Transverse colon (tissue), 4 donors: Measurements from ENCODE around the gene HOXA10. TPM values are rescaled to one million over a fixed set of nuclear protein-coding genes. Genes with fewer than 3 reads are reported as not detected.
A peak's percentile ranks its signal among the peaks of the same experiment; 100 is the strongest.

ENCODE experiments used
- DNase-seq: peaks from one replicate; pipeline ENCODE4 v3.0.0-alpha.2; 2019
- H3K27ac ChIP-seq, 4 donors: fragments of 200-600 bp; sonication (generic); 2 replicates each; pipeline ENCODE4 v1.5.1; 2016 to 2018; ENCODE audit warnings: inconsistent platforms in 4 of 4
- H3K27me3 ChIP-seq: fragments of 200-600 bp; sonication (generic); 2 replicates; pipeline ENCODE4 v1.5.1; 2017; ENCODE audit warnings: inconsistent platforms
- H3K36me3 ChIP-seq, 4 donors: fragments of 200-600 bp; sonication (generic); 2 replicates each; pipeline ENCODE4 v1.5.1; 2017 to 2019; ENCODE audit warnings: inconsistent platforms in 4 of 4
- H3K4me1 ChIP-seq, 4 donors: fragments of 200-600 bp; sonication (generic); 2 replicates each; pipeline ENCODE4 v1.5.1; 2017 to 2020; ENCODE audit warnings: inconsistent platforms in 4 of 4
- H3K4me3 ChIP-seq, 4 donors: fragments of 200-600 bp; sonication (generic); 1 replicate in 1 of 4; 2 replicates in 3 of 4; pipeline versions ENCODE4 v1.5.1 to v1.6.1; 2017 to 2019; ENCODE audit warnings: inconsistent platforms in 4 of 4
- H3K9me3 ChIP-seq, 2 donors: fragments of 200-600 bp; sonication (generic); 2 replicates each; pipeline ENCODE4 v1.5.1; 2017 to 2019; ENCODE audit warnings: inconsistent platforms in 2 of 2
- EP300 ChIP-seq: sonication (generic); formaldehyde crosslinking; IDR thresholded peaks from one replicate; pipeline ENCODE4 v1.6.1; 2017; ENCODE audit warnings: antibody characterized with exemption, low read depth
- POLR2A ChIP-seq: fragments of 450-650 bp; IDR thresholded peaks from one replicate; pipeline ENCODE4 v1.6.1; 2016; ENCODE audit warnings: antibody characterized with exemption, mild to moderate bottlenecking, moderate library complexity
- POLR2AphosphoS5 ChIP-seq, 3 donors: sonication (generic); formaldehyde crosslinking; IDR thresholded peaks; one replicate each; pipeline ENCODE4 v1.6.1; 2016; ENCODE audit warnings: antibody characterized with exemption in 3 of 3
- WGBS, 2 donors: methylation state at CpG; one replicate each; pipeline ENCODE4 v1.1.5; 2018; ENCODE audit warnings: low coverage in 1 of 2; 5-methylcytosine and 5-hydroxymethylcytosine counted together
- in situ Hi-C, 4 donors: fragments of 200-750 bp; cut with MboI; loops; one replicate each; pipeline versions ENCODE4 v1.15.0 to v1.15.1; 2017; ENCODE audit warnings: low sequenced_read_pairs in 3 of 4, low pct_ligation_motif_present in 1 of 4, low pct_unique_long_range_greater_than_20kb in 1 of 4
- intact Hi-C: fragments of 100-400 bp; cut with DNase I; formaldehyde crosslinking; loops from one replicate; pipeline ENCODE4 v1.15.1; 2023; ENCODE audit warnings: low total_unique reads
- total RNA-seq, 4 donors: library from RNA; depleted of rRNA; stranded (reverse); fragments of >200 nt; gene quantifications; one replicate each; pipeline ENCODE4 v1.1.0, GENCODE V29; 2016
- TF ChIP-seq, protein P1 (sequence below), 5 experiments: fragments of 200-600 bp in 3 of 5; fragments of 450-650 bp in 2 of 5; sonication (generic) in 3 of 5; IDR thresholded peaks; 1 replicate in 2 of 5; 2 replicates in 3 of 5; pipeline ENCODE4 v1.5.1; 2016 to 2017; ENCODE audit warnings: antibody characterized with exemption in 5 of 5, inconsistent platforms in 3 of 5, mild to moderate bottlenecking in 2 of 5, moderate library complexity in 1 of 5

Gene HOXA10
- total RNA-seq, 4 donors from 2014 or later: 19.8 to 68.9 (median 36.4) TPM

DNA sequence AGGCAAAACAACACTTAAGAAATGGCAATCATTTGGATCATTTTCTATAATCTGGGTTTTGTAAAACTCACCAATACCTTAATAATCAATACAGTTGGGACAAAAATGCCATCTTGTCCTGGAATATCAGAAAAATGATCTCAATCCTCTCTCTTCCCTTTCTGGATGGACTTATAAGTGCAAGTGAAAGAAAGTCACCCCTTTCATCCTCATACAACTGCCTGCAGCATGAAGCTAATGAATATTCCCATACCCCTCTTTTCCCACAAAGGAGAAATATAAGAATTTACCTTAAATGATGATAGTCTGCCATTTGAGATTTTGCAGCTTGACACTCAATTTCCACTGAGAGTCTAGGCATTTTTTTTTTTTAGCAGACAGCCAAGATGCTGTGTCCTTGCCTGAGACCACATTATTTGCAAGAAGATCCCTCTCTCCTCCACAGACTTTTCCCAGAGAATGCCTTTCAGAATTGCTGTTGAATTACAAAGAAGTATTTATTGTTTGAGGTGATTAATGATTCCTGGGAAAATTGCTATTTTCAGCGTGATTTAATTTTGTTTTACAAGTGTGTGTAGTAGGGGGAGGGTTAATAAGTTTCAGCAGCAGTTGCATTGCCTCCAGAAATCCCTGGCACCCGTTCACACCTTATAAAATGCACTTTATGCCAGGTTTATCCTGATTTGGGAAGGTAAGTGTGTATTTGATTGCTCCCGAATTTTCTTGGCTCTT lies 47.4 kb downstream of the HOXA10 start:
- DNase-seq: no peak
- TF ChIP-seq POLR2A (no peak), POLR2AphosphoS5 (IDR thresholded peaks at IDR 0.05) (no peak), EP300 (no peak)
- TF ChIP-seq, protein P1, sequence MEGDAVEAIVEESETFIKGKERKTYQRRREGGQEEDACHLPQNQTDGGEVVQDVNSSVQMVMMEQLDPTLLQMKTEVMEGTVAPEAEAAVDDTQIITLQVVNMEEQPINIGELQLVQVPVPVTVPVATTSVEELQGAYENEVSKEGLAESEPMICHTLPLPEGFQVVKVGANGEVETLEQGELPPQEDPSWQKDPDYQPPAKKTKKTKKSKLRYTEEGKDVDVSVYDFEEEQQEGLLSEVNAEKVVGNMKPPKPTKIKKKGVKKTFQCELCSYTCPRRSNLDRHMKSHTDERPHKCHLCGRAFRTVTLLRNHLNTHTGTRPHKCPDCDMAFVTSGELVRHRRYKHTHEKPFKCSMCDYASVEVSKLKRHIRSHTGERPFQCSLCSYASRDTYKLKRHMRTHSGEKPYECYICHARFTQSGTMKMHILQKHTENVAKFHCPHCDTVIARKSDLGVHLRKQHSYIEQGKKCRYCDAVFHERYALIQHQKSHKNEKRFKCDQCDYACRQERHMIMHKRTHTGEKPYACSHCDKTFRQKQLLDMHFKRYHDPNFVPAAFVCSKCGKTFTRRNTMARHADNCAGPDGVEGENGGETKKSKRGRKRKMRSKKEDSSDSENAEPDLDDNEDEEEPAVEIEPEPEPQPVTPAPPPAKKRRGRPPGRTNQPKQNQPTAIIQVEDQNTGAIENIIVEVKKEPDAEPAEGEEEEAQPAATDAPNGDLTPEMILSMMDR (IDR thresholded peaks at IDR 0.05): no peak
- intact Hi-C loops (no loop called here), in situ Hi-C loops (no loop called here)
- no peaks in the 10 kb centered on the region for H3K9me3 ChIP-seq
- H3K4me3 ChIP-seq: no peak overlapping the region
- 24 to 29% methylated on average over 3 of the region's 3 CpGs for WGBS, 2 donors
- H3K36me3 ChIP-seq: no peaks in the 10 kb centered on the region
- H3K27ac ChIP-seq: peak overlapping the region in 3 of 4 donors; percentile 94 to 99 (median 98)
- peaks cover 42 to 90% (median 77%) of the 10 kb centered on the region in 4 donors for H3K4me1 ChIP-seq
- H3K27me3 ChIP-seq: no peaks in the 10 kb centered on the region

DNA sequence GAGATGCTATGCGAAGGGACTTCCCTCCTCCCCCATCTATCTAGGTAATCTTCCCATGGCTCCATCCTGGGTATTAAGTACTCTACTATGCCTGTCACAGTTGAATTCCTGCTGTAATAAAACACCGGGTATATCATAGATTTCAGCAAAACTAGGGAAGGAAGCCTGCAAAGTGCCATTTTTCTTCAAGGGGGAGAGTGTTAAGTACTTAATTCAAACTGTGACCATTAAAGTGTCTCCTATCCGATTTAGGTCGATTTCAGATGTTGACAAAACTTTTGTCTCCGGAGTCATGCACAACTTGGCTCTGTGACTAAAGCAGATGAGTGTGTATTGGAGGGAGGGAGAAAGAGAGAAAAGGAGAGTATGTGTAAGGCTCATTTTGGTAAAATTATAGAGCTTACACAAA lies 48.1 kb downstream of the HOXA10 start:
- Histone ChIP-seq H3K27me3 (no peaks in the 10 kb centered on the region), H3K36me3 (no peaks in the 10 kb centered on the region), H3K4me3 (no peak overlapping the region), H3K27ac (peak overlapping the region; percentile 90 to 96 (median 92)), H3K4me1 (peaks cover 37 to 90% (median 77%) of the 10 kb centered on the region in 4 donors), H3K9me3 (no peaks in the 10 kb centered on the region)
- in situ Hi-C loops: no loop called here
- intact Hi-C loops: no loop called here
- DNase-seq: no peak
- WGBS, 2 donors: 41 to 48% methylated on average over 4 to 5 of the region's 5 CpGs
- TF ChIP-seq EP300: no peak
- TF ChIP-seq, protein P1 (IDR thresholded peaks at IDR 0.05): no peak
- TF ChIP-seq POLR2AphosphoS5 (IDR thresholded peaks at IDR 0.05): no peak
- TF ChIP-seq POLR2A: no peak

- in situ Hi-C loops (no loop called here), intact Hi-C loops (no loop called here)
- Histone ChIP-seq H3K27ac (peak overlapping the region; percentile 90 to 96 (median 92)), H3K27me3 (no peaks in the 10 kb centered on the region), H3K4me3 (peak overlapping the region in 1 of 4 donors; percentile 19), H3K9me3 (no peaks in the 10 kb centered on the region), H3K36me3 (no peaks in the 10 kb centered on the region), H3K4me1 (peaks cover 45 to 99% (median 86%) of the 10 kb centered on the region in 4 donors)
- 29 to 59% methylated on average over 1 to 8 of the region's 8 CpGs for WGBS, 2 donors
- DNase-seq: no peak
- TF ChIP-seq, protein P1 (IDR thresholded peaks at IDR 0.05): no peak
- TF ChIP-seq POLR2AphosphoS5 (IDR thresholded peaks at IDR 0.05): peak in 2 of 3 donors; percentile 23 to 24
Measured at GRCh38 chr7:27124902-27125689, 49.0 kb downstream of the HOXA10 start.

- in situ Hi-C loops: no loop called here
- Histone ChIP-seq H3K27me3 (no peaks in the 10 kb centered on the region), H3K36me3 (no peaks in the 10 kb centered on the region), H3K4me1 (peaks cover 49 to 100% (median 87%) of the 10 kb centered on the region in 4 donors), H3K27ac (peak overlapping the region; percentile 90 to 96 (median 92)), H3K4me3 (peak overlapping the region in 2 of 4 donors; percentile 19 to 37), H3K9me3 (no peaks in the 10 kb centered on the region)
- WGBS, 2 donors: 19 to 64% methylated on average over 5 to 43 of the region's 43 CpGs
- TF ChIP-seq EP300 (no peak), POLR2AphosphoS5 (IDR thresholded peaks at IDR 0.05) (peak in 2 of 3 donors; percentile 30 to 40)
- peak; percentile 46 for DNase-seq
- intact Hi-C loops: no loop called here
Measured at GRCh38 chr7:27124096-27124901, 49.8 kb downstream of the HOXA10 start.
